SH-SY5Y (cell line): ENCODE results near the gene PIRT.

Experiments
- GATA2 ChIP-seq: IDR thresholded peaks from 2 replicates; pipeline ENCODE4 v1.6.1; 2011; ENCODE audit warnings: mild to moderate bottlenecking, low read depth, low read length
- GATA3 ChIP-seq: IDR thresholded peaks from 2 replicates; pipeline ENCODE4 v1.6.1; 2011; ENCODE audit warnings: low read depth, mild to moderate bottlenecking, low read length, moderate library complexity

DNA sequence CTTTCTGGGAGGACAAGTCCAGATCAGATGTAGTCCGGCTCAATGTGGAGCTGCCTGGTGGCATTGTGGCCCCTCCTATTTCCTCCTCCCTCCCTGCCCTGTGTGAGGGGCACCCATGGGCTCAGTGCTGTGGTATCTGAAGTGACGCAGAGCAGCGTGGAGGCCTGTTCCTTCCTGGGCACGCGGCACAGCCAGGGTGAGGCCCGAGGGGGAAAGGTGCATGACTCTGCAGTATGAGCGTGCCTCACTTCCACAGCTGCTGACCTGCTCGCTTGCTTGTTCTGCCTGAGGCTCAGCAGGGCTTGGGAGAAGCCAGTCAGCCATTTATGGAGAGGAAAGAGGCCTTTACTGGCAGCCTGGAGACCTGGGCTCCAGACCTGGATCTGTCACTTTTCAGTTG, 45.7 kb downstream of the PIRT start:
- TF ChIP-seq GATA3 (no peak), GATA2 (no peak)
